ENCODE results near the gene SPTBN1. TPM values are rescaled to one million over a fixed set of nuclear protein-coding genes. Genes with fewer than 3 reads are reported as not detected.

SPTBN1 gene
- total and polyA plus RNA-seq, 3 experiments from 2014 or later = 38.4 to 49.2 (median 38.5) TPM

DNA sequence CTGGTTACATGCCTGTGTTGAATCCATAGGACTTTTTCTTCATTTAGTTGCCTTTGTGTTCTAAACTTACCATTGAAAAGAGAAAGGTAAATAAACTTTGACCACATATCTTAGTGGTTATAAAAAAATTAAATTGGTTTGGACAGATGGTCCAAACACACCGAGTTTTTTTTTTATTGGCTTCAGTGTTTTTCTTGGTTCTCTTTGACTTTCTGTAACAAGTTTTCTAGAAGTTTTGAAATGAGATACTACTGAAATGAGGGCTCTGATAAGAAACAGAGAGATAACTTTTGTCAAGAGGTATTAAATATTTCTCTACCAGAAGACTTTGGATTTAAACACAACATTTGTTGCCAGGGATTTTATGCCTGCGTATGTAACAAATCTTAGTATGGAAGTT is 20.7 kb downstream of the SPTBN1 start:
- Histone ChIP-seq H3K4me3 (ENCODE audit: low read length) (no peak overlapping the region), H3K4me1 (ENCODE audit: insufficient read depth, low read length) (no peaks in the 10 kb centered on the region), H3K27me3 (ENCODE audit: insufficient read depth, low read length, poor library complexity, severe bottlenecking) (no peaks in the 10 kb centered on the region), H3K27ac (ENCODE audit: low read depth, low read length) (no peak overlapping the region), H3K36me3 (ENCODE audit: insufficient read depth, low read length) (no peaks in the 10 kb centered on the region), H3K9me3 (ENCODE audit: low read length) (no peaks in the 10 kb centered on the region)
- no peak overlapping the region for H3K4me3 Mint-ChIP-seq
- H3K27ac Mint-ChIP-seq = peak overlapping the region in 1 of 8 donors; percentile 54
- peaks cover 9 to 10% (median 9%) of the 10 kb centered on the region in 3 donors for H3K4me1 Mint-ChIP-seq
- H3K9me3 Mint-ChIP-seq = peaks cover 0 to 5% (median 0%) of the 10 kb centered on the region in 5 donors
- peaks cover 0 to 4% of the 10 kb centered on the region in 2 donors for H3K27me3 Mint-ChIP-seq
- DNase-seq = no peak
- H3K36me3 Mint-ChIP-seq = peaks cover 0 to 8% (median 1%) of the 10 kb centered on the region in 3 donors
- CTCF ChIA-PET = no interaction called here
- POLR2A ChIA-PET = no interaction called here

- H3K4me3 Mint-ChIP-seq = no peak overlapping the region
- peaks cover 0 to 8% (median 1%) of the 10 kb centered on the region in 3 donors for H3K36me3 Mint-ChIP-seq
- ChIA-PET CTCF (no interaction called here), POLR2A (no interaction called here)
- H3K27me3 Mint-ChIP-seq = peaks cover 0 to 7% of the 10 kb centered on the region in 2 donors
- Histone ChIP-seq H3K36me3 (ENCODE audit: insufficient read depth, low read length) (no peaks in the 10 kb centered on the region), H3K4me1 (ENCODE audit: insufficient read depth, low read length) (no peaks in the 10 kb centered on the region), H3K4me3 (ENCODE audit: low read length) (no peak overlapping the region), H3K9me3 (ENCODE audit: low read length) (no peaks in the 10 kb centered on the region), H3K27ac (ENCODE audit: low read depth, low read length) (no peak overlapping the region), H3K27me3 (ENCODE audit: insufficient read depth, low read length, poor library complexity, severe bottlenecking) (no peaks in the 10 kb centered on the region)
- no peak for DNase-seq
- peak overlapping the region in 4 of 8 donors; percentile 34 to 66 (median 60) for H3K27ac Mint-ChIP-seq
- peaks cover 9 to 10% (median 9%) of the 10 kb centered on the region in 3 donors for H3K4me1 Mint-ChIP-seq
- H3K9me3 Mint-ChIP-seq = peaks cover 0 to 5% (median 0%) of the 10 kb centered on the region in 5 donors
These were observed 21.8 kb downstream of the SPTBN1 start for GRCh38 chr2:54477896-54478295.

DNA sequence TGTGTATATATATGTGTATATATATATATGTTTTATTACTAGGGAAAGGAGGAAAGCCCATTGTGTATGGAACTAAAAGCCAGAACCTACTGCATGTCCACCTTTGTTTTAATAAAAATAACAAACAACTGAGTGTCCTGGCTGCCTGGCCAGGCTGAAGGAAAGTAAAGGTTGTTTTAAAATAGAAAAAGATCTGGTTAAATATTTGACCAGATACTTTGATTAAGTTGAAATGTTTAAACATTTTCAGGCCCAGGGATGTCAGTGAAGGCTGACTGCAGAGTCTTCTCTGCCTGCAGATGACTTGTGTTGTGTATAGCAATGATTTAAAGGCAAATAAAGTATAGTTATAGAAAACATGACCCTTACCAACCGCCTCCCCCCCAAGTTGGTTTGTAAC is 22.8 kb downstream of the SPTBN1 start:
- Histone ChIP-seq H3K27ac (ENCODE audit: low read depth, low read length) (no peak overlapping the region), H3K4me1 (ENCODE audit: insufficient read depth, low read length) (no peaks in the 10 kb centered on the region), H3K9me3 (ENCODE audit: low read length) (no peaks in the 10 kb centered on the region), H3K4me3 (ENCODE audit: low read length) (no peak overlapping the region), H3K27me3 (ENCODE audit: insufficient read depth, low read length, poor library complexity, severe bottlenecking) (no peaks in the 10 kb centered on the region), H3K36me3 (ENCODE audit: insufficient read depth, low read length) (no peaks in the 10 kb centered on the region)
- ChIA-PET POLR2A (no interaction called here), CTCF (no interaction called here)
- Mint-ChIP-seq H3K27ac (no peak overlapping the region), H3K4me1 (peaks cover 9 to 10% (median 9%) of the 10 kb centered on the region in 3 donors), H3K36me3 (peaks cover 0 to 8% (median 1%) of the 10 kb centered on the region in 3 donors), H3K9me3 (peaks cover 0 to 5% (median 0%) of the 10 kb centered on the region in 5 donors), H3K27me3 (peaks cover 0 to 7% of the 10 kb centered on the region in 2 donors), H3K4me3 (no peak overlapping the region)
- DNase-seq = no peak

GRCh38 chr2:54479424-54479823 is 23.3 kb downstream of the SPTBN1 start:
- H3K4me1 Mint-ChIP-seq = peaks cover 9 to 10% (median 9%) of the 10 kb centered on the region in 3 donors
- Histone ChIP-seq H3K27me3 (ENCODE audit: insufficient read depth, low read length, poor library complexity, severe bottlenecking) (no peaks in the 10 kb centered on the region), H3K36me3 (ENCODE audit: insufficient read depth, low read length) (no peaks in the 10 kb centered on the region), H3K4me1 (ENCODE audit: insufficient read depth, low read length) (no peaks in the 10 kb centered on the region), H3K9me3 (ENCODE audit: low read length) (no peaks in the 10 kb centered on the region), H3K4me3 (ENCODE audit: low read length) (no peak overlapping the region), H3K27ac (ENCODE audit: low read depth, low read length) (no peak overlapping the region)
- POLR2A ChIA-PET = no interaction called here
- H3K9me3 Mint-ChIP-seq = peaks cover 0 to 5% (median 0%) of the 10 kb centered on the region in 5 donors
- no peak overlapping the region for H3K27ac Mint-ChIP-seq
- H3K4me3 Mint-ChIP-seq = no peak overlapping the region
- CTCF ChIA-PET = no interaction called here
- no peak for DNase-seq
- H3K36me3 Mint-ChIP-seq = peaks cover 0 to 9% (median 1%) of the 10 kb centered on the region in 3 donors
- peaks cover 0 to 7% of the 10 kb centered on the region in 2 donors for H3K27me3 Mint-ChIP-seq

DNA sequence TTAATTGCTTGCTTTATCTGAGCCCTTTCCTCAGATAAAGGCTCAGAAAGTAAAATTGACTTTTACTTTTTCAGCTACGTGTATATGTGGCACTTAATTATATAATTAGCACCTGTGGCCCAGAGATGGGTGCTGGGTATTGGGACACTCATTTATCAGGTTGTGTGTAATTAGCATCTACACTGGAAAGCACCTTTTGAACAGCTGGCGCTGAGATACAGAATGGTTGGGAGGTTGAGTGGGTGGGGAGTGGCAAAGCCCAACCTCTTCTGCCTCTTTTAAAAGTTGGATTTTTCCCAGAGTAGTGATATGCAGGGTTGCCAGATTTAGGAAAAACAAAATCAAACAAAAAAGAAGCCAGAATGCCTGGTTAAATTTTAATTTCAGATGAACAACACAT is 23.9 kb downstream of the SPTBN1 start:
- ChIA-PET POLR2A (no interaction called here), CTCF (no interaction called here)
- H3K9me3 Mint-ChIP-seq = peaks cover 0 to 8% (median 3%) of the 10 kb centered on the region in 5 donors
- no peak overlapping the region for H3K27ac ChIP-seq (ENCODE audit: low read depth, low read length)
- H3K36me3 ChIP-seq (ENCODE audit: insufficient read depth, low read length) = no peaks in the 10 kb centered on the region
- no peak overlapping the region for H3K4me3 Mint-ChIP-seq
- H3K27me3 Mint-ChIP-seq = peaks cover 0 to 7% of the 10 kb centered on the region in 2 donors
- DNase-seq = no peak
- H3K4me1 Mint-ChIP-seq = peaks cover 9 to 10% (median 9%) of the 10 kb centered on the region in 3 donors
- peaks cover 0 to 14% (median 1%) of the 10 kb centered on the region in 3 donors for H3K36me3 Mint-ChIP-seq
- H3K27ac Mint-ChIP-seq = no peak overlapping the region
- H3K27me3 ChIP-seq (ENCODE audit: insufficient read depth, low read length, poor library complexity, severe bottlenecking) = no peaks in the 10 kb centered on the region
- no peaks in the 10 kb centered on the region for H3K9me3 ChIP-seq (ENCODE audit: low read length)
- H3K4me1 ChIP-seq (ENCODE audit: insufficient read depth, low read length) = no peaks in the 10 kb centered on the region
- no peak overlapping the region for H3K4me3 ChIP-seq (ENCODE audit: low read length)

- H3K4me3 Mint-ChIP-seq = no peak overlapping the region
These were observed 25.6 kb downstream of the SPTBN1 start for GRCh38 chr2:54481686-54482085.

GRCh38 chr2:54482715-54483114 is 26.6 kb downstream of the SPTBN1 start:
- Histone ChIP-seq H3K27ac (ENCODE audit: low read depth, low read length) (no peak overlapping the region), H3K36me3 (ENCODE audit: insufficient read depth, low read length) (no peaks in the 10 kb centered on the region), H3K4me1 (ENCODE audit: insufficient read depth, low read length) (no peaks in the 10 kb centered on the region), H3K27me3 (ENCODE audit: insufficient read depth, low read length, poor library complexity, severe bottlenecking) (no peaks in the 10 kb centered on the region), H3K4me3 (ENCODE audit: low read length) (no peak overlapping the region), H3K9me3 (ENCODE audit: low read length) (no peaks in the 10 kb centered on the region)
- CTCF ChIA-PET = no interaction called here
- POLR2A ChIA-PET = no interaction called here
- peaks cover 4 to 5% (median 5%) of the 10 kb centered on the region in 3 donors for H3K4me1 Mint-ChIP-seq
- DNase-seq = no peak
- no peak overlapping the region for H3K4me3 Mint-ChIP-seq
- peaks cover 0 to 14% (median 1%) of the 10 kb centered on the region in 3 donors for H3K36me3 Mint-ChIP-seq
- peak overlapping the region in 1 of 8 donors; percentile 21 for H3K27ac Mint-ChIP-seq
- peaks cover 0 to 8% (median 3%) of the 10 kb centered on the region in 5 donors for H3K9me3 Mint-ChIP-seq
- H3K27me3 Mint-ChIP-seq = peaks cover 0 to 7% of the 10 kb centered on the region in 2 donors

More at GRCh38 chr2:54481686-54482085, 25.6 kb downstream of the SPTBN1 start:
- ChIA-PET CTCF (no interaction called here), POLR2A (no interaction called here)
- Histone ChIP-seq H3K4me1 (ENCODE audit: insufficient read depth, low read length) (no peaks in the 10 kb centered on the region), H3K36me3 (ENCODE audit: insufficient read depth, low read length) (no peaks in the 10 kb centered on the region), H3K27me3 (ENCODE audit: insufficient read depth, low read length, poor library complexity, severe bottlenecking) (no peaks in the 10 kb centered on the region), H3K4me3 (ENCODE audit: low read length) (no peak overlapping the region), H3K27ac (ENCODE audit: low read depth, low read length) (no peak overlapping the region), H3K9me3 (ENCODE audit: low read length) (no peaks in the 10 kb centered on the region)
- H3K27me3 Mint-ChIP-seq = peaks cover 0 to 7% of the 10 kb centered on the region in 2 donors
- H3K9me3 Mint-ChIP-seq = peaks cover 0 to 8% (median 3%) of the 10 kb centered on the region in 5 donors
- peaks cover 0 to 14% (median 1%) of the 10 kb centered on the region in 3 donors for H3K36me3 Mint-ChIP-seq
- H3K4me1 Mint-ChIP-seq = peaks cover 9 to 10% (median 9%) of the 10 kb centered on the region in 3 donors
- no peak overlapping the region for H3K27ac Mint-ChIP-seq
- no peak for DNase-seq

- ChIA-PET POLR2A (no interaction called here), CTCF (no interaction called here)
- no peaks in the 10 kb centered on the region for H3K4me1 ChIP-seq (ENCODE audit: insufficient read depth, low read length)
- H3K27ac ChIP-seq (ENCODE audit: low read depth, low read length) = no peak overlapping the region
- Mint-ChIP-seq H3K4me1 (no peaks in the 10 kb centered on the region), H3K9me3 (peaks cover 0 to 8% (median 3%) of the 10 kb centered on the region in 5 donors), H3K27me3 (peaks cover 0 to 6% of the 10 kb centered on the region in 2 donors), H3K36me3 (peaks cover 0 to 14% (median 1%) of the 10 kb centered on the region in 3 donors), H3K27ac (no peak overlapping the region), H3K4me3 (no peak overlapping the region)
- no peak overlapping the region for H3K4me3 ChIP-seq (ENCODE audit: low read length)
- no peak for DNase-seq
- no peaks in the 10 kb centered on the region for H3K36me3 ChIP-seq (ENCODE audit: insufficient read depth, low read length)
- no peaks in the 10 kb centered on the region for H3K27me3 ChIP-seq (ENCODE audit: insufficient read depth, low read length, poor library complexity, severe bottlenecking)
- no peaks in the 10 kb centered on the region for H3K9me3 ChIP-seq (ENCODE audit: low read length)
These were observed 27.3 kb downstream of the SPTBN1 start for GRCh38 chr2:54483426-54483825.
